GM19193 (cell line): ENCODE measurements around the gene FKBP7.

Source experiments
- POLR2A ChIP-seq: IDR thresholded peaks from 4 replicates; pipeline ENCODE4 v1.6.1; 2011; ENCODE audit not compliant: insufficient read depth, insufficient read length; ENCODE audit errors: extremely low read depth

FKBP7 gene

GRCh38 chr2:178478439-178479274, at the start of gene FKBP7:
FKBP7 (minus strand) TSS chr2:178478600; CDS start chr2:178478499, 101 bp downstream.
- TF ChIP-seq POLR2A = peak; percentile 73

- TF ChIP-seq POLR2A = no peak
Observed at GRCh38 chr2:178527592-178527991, 49.2 kb upstream of the FKBP7 start.

- TF ChIP-seq POLR2A = no peak
Observed at GRCh38 chr2:178526256-178526655, 47.9 kb upstream of the FKBP7 start.

GRCh38 chr2:178523596-178524134, 45.3 kb upstream of the FKBP7 start:
- no peak for TF ChIP-seq POLR2A

GRCh38 chr2:178522950-178523595, 44.7 kb upstream of the FKBP7 start:
- TF ChIP-seq POLR2A = peak; percentile 87

GRCh38 chr2:178521304-178522150, 43.1 kb upstream of the FKBP7 start:
- TF ChIP-seq POLR2A = no peak

- no peak for TF ChIP-seq POLR2A
Observed at GRCh38 chr2:178517496-178517895, 39.1 kb upstream of the FKBP7 start.

GRCh38 chr2:178514664-178515063, 36.3 kb upstream of the FKBP7 start:
- TF ChIP-seq POLR2A = no peak

- TF ChIP-seq POLR2A = no peak
Observed at GRCh38 chr2:178513876-178514275, 35.5 kb upstream of the FKBP7 start.

- TF ChIP-seq POLR2A = no peak
Observed at GRCh38 chr2:178512484-178512883, 34.1 kb upstream of the FKBP7 start.

- no peak for TF ChIP-seq POLR2A
Observed at GRCh38 chr2:178510384-178510783, 32.0 kb upstream of the FKBP7 start.

GRCh38 chr2:178508646-178509045, 30.2 kb upstream of the FKBP7 start:
- no peak for TF ChIP-seq POLR2A

- no peak for TF ChIP-seq POLR2A
Observed at GRCh38 chr2:178506949-178507348, 28.5 kb upstream of the FKBP7 start.

- no peak for TF ChIP-seq POLR2A
Observed at GRCh38 chr2:178506524-178506923, 28.1 kb upstream of the FKBP7 start.

GRCh38 chr2:178506101-178506500, 27.7 kb upstream of the FKBP7 start:
- no peak for TF ChIP-seq POLR2A
